Adrenal gland (tissue), 5 donors: Measurements from ENCODE around the gene GRPEL2.

Experiments used
- POLR2A ChIP-seq, 2 donors: fragments of 450-650 bp; IDR thresholded peaks; one replicate each; pipeline ENCODE4 v1.6.1; 2017; ENCODE audit warnings: antibody characterized with exemption in 2 of 2, mild to moderate bottlenecking in 2 of 2, moderate library complexity in 1 of 2
- TF ChIP-seq, protein P1 (sequence below), 6 experiments: fragments of 450-650 bp in 4 of 6; fragments of 200-600 bp in 2 of 6; sonication (generic) in 1 of 6; IDR thresholded peaks; 1 replicate in 5 of 6; 2 replicates in 1 of 6; pipeline versions ENCODE4 v1.5.1 to v1.8.0; 2016 to 2021; ENCODE audit warnings: antibody characterized with exemption in 6 of 6, mild to moderate bottlenecking in 2 of 6, moderate library complexity in 1 of 6
- donor health status: DM: no; HTN: no; CAD: no.

DNA sequence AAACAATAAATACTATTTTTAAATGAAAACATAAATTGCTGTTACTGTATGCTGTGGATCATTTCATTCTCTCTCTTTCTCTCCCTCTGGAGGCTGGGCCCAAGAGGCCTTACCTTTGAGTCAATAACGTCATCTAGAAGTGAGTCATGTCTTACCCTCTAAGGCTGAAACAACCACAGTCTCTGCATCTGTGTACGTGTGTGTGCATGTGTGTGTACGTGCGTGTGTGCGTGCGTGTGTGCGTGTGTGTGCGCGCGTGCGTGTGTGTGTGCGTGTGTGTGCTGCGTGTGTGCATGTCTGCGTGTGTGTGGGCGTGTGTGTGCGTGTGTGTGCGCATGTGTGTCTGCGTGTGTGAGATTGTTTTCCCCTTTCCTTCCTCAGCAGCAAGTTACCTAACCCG is 47.4 kb downstream of the GRPEL2 start:
- TF ChIP-seq, protein P1, sequence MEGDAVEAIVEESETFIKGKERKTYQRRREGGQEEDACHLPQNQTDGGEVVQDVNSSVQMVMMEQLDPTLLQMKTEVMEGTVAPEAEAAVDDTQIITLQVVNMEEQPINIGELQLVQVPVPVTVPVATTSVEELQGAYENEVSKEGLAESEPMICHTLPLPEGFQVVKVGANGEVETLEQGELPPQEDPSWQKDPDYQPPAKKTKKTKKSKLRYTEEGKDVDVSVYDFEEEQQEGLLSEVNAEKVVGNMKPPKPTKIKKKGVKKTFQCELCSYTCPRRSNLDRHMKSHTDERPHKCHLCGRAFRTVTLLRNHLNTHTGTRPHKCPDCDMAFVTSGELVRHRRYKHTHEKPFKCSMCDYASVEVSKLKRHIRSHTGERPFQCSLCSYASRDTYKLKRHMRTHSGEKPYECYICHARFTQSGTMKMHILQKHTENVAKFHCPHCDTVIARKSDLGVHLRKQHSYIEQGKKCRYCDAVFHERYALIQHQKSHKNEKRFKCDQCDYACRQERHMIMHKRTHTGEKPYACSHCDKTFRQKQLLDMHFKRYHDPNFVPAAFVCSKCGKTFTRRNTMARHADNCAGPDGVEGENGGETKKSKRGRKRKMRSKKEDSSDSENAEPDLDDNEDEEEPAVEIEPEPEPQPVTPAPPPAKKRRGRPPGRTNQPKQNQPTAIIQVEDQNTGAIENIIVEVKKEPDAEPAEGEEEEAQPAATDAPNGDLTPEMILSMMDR (IDR thresholded peaks at IDR 0.05) = no peak
- no peak for TF ChIP-seq POLR2A (IDR thresholded peaks at IDR 0.05)
